GM23248 (cell line): Measurements from ENCODE around the gene RNF115.

Source experiments
- EZH2 ChIP-seq: fragments of 200-600 bp; sonication (generic); IDR thresholded peaks from 2 replicates; pipeline ENCODE4 v1.6.1; 2018; ENCODE audit warnings: antibody characterized with exemption, mild to moderate bottlenecking; ENCODE audit not compliant: insufficient read depth, poor library complexity, severe bottlenecking
- EZH2phosphoT487 ChIP-seq: fragments of 200-600 bp; sonication (generic); IDR thresholded peaks from 2 replicates; pipeline ENCODE4 v1.6.1; 2018; ENCODE audit warnings: antibody characterized with exemption, moderate library complexity, mild to moderate bottlenecking, low read depth; ENCODE audit not compliant: insufficient read depth

- TF ChIP-seq EZH2: no peak
- TF ChIP-seq EZH2phosphoT487: no peak
Observed at GRCh38 chr1:145845514-145846161, 21.7 kb upstream of the RNF115 start, which contains the start of gene NUDT17.
